Activated T-cell treated with anti-CD3 and anti-CD28 coated beads, Interleukin-2, amount 50 U/mL, for 4 hours (primary cell): ENCODE results near the gene DNAH14. TPM values are rescaled to one million over a fixed set of nuclear protein-coding genes. Genes with fewer than 3 reads are reported as not detected.
"Not testable (repeated sequence)": the region's sequence is repeated elsewhere in the genome, so short reads cannot be mapped to it uniquely, and the experiment has no call there.

Experiments used
- ATAC-seq, 2 donors: fragments of 200-7000 bp; cut with Tn5 transposase; one replicate each; pipeline ENCODE4 v1.10.0; 2021
- DNase-seq: peaks from one replicate; pipeline ENCODE4 v3.0.0-alpha.2; 2020
- H3K27me3 Mint-ChIP-seq: one replicate; pipeline ENCODE4 v1.8.0; 2021; ENCODE audit warnings: low read depth, mixed read lengths
- H3K36me3 Mint-ChIP-seq: one replicate; pipeline ENCODE4 v1.8.0; 2022; ENCODE audit warnings: mixed read lengths; ENCODE audit not compliant: insufficient read depth
- H3K4me1 Mint-ChIP-seq: one replicate; pipeline ENCODE4 v1.8.0; 2021; ENCODE audit warnings: low read depth, mixed read lengths
- H3K4me3 Mint-ChIP-seq: one replicate; pipeline ENCODE4 v1.8.0; 2021; ENCODE audit warnings: mild to moderate bottlenecking, moderate library complexity, mixed read lengths
- H3K9me3 Mint-ChIP-seq: one replicate; pipeline ENCODE4 v1.8.0; 2021; ENCODE audit warnings: mixed read lengths
- total RNA-seq, 3 donors: library from RNA; stranded (reverse); gene quantifications; one replicate each; pipeline ENCODE4 v1.2.1, GENCODE V29; 2021

DNAH14 gene
- total RNA-seq, 3 donors from 2014 or later, result 0.29 to 0.83 (median 0.41) TPM

DNA sequence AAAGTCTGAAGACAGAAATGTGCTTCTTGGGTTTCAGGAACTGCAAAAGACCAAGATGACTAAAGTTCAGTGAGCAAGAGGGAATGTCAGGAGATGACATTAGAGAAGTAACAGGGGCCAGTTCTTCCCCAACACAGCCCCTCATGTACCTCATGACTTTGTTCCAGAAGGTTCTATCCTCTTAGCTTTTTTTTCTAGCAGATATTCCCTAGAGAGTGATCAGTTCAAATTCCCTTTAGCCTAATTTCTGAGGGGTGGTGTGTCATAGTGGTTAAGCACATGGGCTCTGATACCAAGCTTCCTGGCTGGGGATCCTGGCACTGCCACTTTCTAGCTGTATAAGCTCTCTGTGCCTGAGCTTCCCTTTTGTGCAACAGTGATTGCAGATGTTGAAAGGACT, 390.4 kb downstream of the DNAH14 start:
- no peaks in the 10 kb centered on the region for H3K4me1 Mint-ChIP-seq
- H3K9me3 Mint-ChIP-seq, result peaks cover 3% of the 10 kb centered on the region
- no peaks in the 10 kb centered on the region for H3K36me3 Mint-ChIP-seq
- no peak for DNase-seq
- no peak overlapping the region for H3K4me3 Mint-ChIP-seq
- no peak for ATAC-seq
- peaks cover 12% of the 10 kb centered on the region for H3K27me3 Mint-ChIP-seq

DNA sequence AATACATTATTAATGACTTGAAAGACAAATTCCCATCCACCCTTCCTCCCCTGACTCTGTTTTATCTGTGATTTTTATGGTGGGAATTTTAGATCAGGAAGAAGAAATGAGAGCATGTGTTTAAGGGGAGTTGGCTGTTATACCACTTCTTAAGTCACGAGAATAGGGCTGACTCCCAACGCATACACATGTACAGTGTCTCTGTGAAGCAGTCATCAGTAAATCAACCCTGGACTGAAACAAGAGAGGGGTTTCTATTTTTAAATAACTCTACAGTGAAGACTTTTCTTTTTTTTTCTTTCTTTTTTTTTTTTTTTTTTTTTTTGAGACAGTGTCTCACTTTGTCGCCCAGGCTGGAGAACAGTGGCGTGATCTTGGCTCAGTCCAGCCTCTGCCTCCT, 392.3 kb downstream of the DNAH14 start:
- Mint-ChIP-seq H3K4me3 (no peak overlapping the region), H3K9me3 (no peaks in the 10 kb centered on the region), H3K27me3 (peaks cover 9% of the 10 kb centered on the region), H3K36me3 (no peaks in the 10 kb centered on the region), H3K4me1 (no peaks in the 10 kb centered on the region)
- no peak for DNase-seq
- no peak for ATAC-seq

DNA sequence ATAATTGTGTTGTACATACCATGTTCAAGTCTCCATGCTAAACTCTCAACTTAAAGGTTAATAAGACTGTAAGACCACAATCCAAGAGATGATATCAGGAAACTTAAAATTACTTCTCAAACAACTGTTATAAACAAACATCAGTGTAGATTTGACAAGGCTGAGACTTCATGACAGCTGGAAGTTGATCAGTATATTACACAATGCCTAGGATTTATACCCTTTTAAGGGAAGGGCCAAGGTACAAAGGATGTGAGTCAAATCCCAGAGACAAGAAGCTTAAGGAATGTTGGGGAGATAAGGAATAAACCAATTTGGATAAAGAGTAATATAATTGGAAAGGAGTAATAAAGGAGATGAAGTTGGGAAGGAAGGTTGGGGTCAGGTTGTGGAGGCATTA, 399.6 kb downstream of the DNAH14 start:
- no peak overlapping the region for H3K4me3 Mint-ChIP-seq
- H3K36me3 Mint-ChIP-seq, result no peaks in the 10 kb centered on the region
- peaks cover 9% of the 10 kb centered on the region for H3K27me3 Mint-ChIP-seq
- no peaks in the 10 kb centered on the region for H3K4me1 Mint-ChIP-seq
- ATAC-seq, result no peak
- no peak for DNase-seq
- H3K9me3 Mint-ChIP-seq, result no peaks in the 10 kb centered on the region

DNA sequence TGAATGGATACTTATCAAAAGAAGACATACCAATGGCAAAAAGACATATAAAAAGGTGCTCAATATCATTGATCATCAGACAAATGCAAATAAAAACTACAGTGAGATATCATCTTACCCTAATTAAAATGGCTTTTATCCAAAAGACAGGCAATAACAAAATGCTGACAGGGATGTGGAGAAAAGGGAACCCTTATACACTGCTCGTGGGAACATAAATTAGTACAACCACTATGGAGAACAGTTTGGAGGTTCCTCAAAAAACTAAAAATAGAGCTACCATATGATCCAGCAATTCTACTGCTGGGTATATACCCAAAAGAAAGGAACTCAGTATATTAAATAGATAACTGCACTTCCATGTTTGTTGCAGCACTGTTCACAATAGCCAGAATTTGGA, 400.5 kb downstream of the DNAH14 start:
- DNase-seq, H3K4me1 Mint-ChIP-seq, ATAC-seq, H3K9me3 Mint-ChIP-seq, H3K4me3 Mint-ChIP-seq, H3K27me3 Mint-ChIP-seq, H3K36me3 Mint-ChIP-seq: not testable (repeated sequence)

DNA sequence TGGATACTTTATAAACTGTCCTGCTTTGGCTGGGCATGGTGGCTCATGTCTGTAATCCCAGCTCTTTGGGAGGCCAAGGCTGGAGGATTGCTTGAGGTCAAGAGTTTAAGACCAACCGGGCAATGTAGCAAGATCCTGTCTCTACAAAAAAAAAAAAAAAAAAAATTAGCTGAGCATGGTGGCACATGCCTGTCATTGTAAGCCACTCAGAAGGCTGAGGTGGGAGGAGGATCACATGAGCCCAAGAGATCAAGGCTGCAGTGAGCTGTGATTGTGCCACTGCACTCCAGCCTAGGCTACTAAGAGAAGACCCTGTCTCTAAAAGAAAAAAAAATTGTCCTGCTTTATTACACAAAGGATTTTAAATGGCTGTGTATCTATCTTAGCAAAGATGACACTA, 403.2 kb downstream of the DNAH14 start:
- Mint-ChIP-seq H3K4me1 (no peaks in the 10 kb centered on the region), H3K9me3 (no peaks in the 10 kb centered on the region), H3K4me3 (no peak overlapping the region), H3K36me3 (no peaks in the 10 kb centered on the region), H3K27me3 (peaks cover 3% of the 10 kb centered on the region)
- DNase-seq (no peak), ATAC-seq (no peak)

DNA sequence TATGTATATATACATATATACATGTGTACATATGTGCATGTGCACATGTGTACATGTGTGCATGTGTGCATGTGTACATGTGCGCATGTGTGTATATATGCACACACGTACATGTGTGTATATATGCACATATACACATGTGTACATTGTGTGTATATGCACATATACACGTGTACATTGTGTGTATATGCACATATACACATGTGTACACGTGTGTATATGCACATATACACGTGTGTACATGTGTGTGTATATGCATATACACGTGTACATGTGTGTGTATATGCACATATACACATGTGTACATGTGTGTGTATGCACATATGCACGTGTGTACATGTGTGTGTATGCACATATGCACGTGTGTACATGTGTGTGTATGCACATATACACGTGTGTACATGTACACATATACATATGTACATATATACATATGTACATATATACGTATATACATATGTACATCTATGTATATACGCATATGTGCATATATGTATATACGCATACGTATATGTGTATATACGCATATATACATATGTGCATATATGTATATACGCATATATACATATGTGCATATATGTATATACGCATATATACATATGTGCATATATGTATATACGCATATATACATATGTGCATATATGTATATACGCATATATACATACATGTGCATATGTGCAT, 405.8 kb downstream of the DNAH14 start:
- H3K27me3 Mint-ChIP-seq, H3K4me1 Mint-ChIP-seq, ATAC-seq, H3K4me3 Mint-ChIP-seq, H3K9me3 Mint-ChIP-seq, H3K36me3 Mint-ChIP-seq, DNase-seq: not testable (repeated sequence)

DNA sequence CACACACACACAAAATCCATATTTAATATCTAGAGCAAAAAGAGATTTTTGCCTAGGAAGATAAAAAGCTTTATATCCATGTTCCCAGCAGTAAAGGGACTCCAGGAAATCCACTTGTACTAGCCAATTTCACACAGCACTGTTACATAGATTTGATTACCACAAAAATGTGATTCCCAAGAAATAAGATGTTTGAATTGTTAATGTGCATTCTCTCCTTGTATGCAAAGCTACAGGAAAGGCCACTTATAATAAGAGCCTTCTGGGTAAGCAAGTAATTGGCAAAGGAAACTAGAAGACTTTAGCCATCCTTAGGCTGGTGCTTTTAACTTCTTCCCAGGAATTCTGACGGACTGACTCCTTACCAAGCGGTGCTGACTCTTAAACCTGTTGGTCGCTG, 409.1 kb downstream of the DNAH14 start:
- Mint-ChIP-seq H3K9me3 (no peaks in the 10 kb centered on the region), H3K4me1 (no peaks in the 10 kb centered on the region), H3K4me3 (no peak overlapping the region), H3K27me3 (peaks cover 11% of the 10 kb centered on the region), H3K36me3 (no peaks in the 10 kb centered on the region)
- DNase-seq (no peak), ATAC-seq (no peak)

DNA sequence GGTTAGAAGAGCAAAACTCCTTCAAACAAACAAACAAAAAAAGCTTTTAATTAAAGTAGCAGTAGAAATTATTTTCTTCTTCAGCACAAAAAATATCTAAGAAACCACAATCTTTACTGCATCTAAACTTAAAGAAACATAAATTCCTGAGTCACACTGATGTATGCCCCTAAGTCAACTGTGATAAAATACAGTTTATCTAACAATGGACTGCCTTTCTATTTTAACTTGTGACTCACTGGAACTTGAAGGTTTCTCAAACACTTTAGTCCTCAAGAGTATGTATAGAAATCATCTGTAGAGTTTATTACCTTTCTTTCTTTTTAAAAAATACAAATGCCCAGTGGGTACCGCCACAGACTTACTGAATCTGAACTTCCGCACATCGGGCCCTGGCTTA, 412.2 kb downstream of the DNAH14 start:
- H3K4me1 Mint-ChIP-seq, result no peaks in the 10 kb centered on the region
- no peaks in the 10 kb centered on the region for H3K36me3 Mint-ChIP-seq
- ATAC-seq (no peak), DNase-seq (no peak)
- peaks cover 18% of the 10 kb centered on the region for H3K27me3 Mint-ChIP-seq
- no peaks in the 10 kb centered on the region for H3K9me3 Mint-ChIP-seq
- no peak overlapping the region for H3K4me3 Mint-ChIP-seq

DNA sequence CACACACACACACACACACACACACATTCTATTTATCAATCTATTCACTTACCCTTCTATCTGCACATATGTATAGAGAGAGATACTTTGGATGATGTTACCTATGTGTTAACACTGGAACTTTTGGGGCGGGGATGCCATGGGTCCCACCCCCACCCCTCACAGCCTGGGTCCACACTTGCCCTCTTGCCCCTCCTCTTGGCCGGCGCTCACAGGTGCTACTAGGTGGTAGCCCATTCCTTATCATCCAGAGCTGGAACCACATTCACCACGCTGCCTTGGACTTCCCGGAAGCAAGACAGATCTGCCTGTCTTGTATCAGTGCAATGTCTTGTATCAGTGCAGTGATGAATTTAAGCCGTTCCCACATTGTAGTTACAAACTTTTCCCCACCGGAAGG, 413.2 kb downstream of the DNAH14 start:
- Mint-ChIP-seq H3K4me1 (no peaks in the 10 kb centered on the region), H3K9me3 (peaks cover 4% of the 10 kb centered on the region), H3K27me3 (peaks cover 22% of the 10 kb centered on the region), H3K4me3 (no peak overlapping the region), H3K36me3 (no peaks in the 10 kb centered on the region)
- DNase-seq (no peak), ATAC-seq (no peak)

DNA sequence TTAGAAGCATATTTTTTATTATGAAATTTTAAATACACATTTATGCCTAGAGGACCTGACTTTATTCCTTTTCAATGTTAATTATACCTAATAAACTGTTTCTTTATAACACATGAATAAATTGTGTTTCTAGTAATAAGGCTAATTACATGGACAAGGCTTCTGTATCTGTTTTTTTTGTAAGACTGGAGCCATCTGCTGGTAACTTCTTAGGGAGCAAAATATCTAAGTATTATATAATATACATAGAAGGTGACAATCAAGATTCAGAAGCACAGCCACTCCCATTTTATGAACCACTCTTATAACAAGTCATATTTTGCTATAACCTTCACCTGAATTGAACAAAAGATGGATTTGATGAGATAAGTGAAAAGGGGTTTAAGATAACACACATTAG, 414.1 kb downstream of the DNAH14 start:
- ATAC-seq (no peak), DNase-seq (no peak)
- H3K27me3 Mint-ChIP-seq, result peaks cover 27% of the 10 kb centered on the region

DNA sequence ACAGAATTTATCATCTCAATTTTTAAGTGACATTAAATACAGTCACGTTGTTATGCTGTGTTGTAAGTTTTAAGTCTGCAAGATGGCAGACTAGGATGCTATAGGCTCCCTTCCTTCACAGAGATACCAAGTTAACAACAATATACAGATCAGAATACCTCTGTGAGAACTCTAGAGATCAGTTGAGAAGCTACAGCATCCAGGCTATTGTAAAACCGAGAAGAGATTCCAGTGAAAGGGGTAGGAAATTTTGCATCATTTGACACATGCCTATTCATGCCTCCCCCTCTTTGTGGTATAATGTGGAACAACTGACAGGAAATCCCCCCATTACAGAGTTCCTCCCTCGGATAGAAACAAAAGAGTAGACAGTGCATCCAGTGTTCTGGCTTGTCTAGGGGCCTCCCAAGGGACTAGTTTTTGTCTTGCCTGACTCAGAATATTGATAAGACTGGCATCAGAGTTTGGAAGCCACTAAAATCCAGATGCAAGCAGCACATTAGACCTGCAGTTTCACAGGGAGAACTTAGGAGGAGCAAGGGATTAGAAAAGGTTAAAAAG, 417.7 kb downstream of the DNAH14 start:
- no peak for DNase-seq
- ATAC-seq, result no peak
- Mint-ChIP-seq H3K36me3 (no peaks in the 10 kb centered on the region), H3K4me1 (no peaks in the 10 kb centered on the region), H3K4me3 (no peak overlapping the region), H3K27me3 (peaks cover 23% of the 10 kb centered on the region), H3K9me3 (peaks cover 13% of the 10 kb centered on the region)

More for the DNA sequence above, 414.1 kb downstream of the DNAH14 start:
- H3K36me3 Mint-ChIP-seq, result no peaks in the 10 kb centered on the region
- H3K4me3 Mint-ChIP-seq, result no peak overlapping the region
- peaks cover 13% of the 10 kb centered on the region for H3K9me3 Mint-ChIP-seq
- no peaks in the 10 kb centered on the region for H3K4me1 Mint-ChIP-seq

DNA sequence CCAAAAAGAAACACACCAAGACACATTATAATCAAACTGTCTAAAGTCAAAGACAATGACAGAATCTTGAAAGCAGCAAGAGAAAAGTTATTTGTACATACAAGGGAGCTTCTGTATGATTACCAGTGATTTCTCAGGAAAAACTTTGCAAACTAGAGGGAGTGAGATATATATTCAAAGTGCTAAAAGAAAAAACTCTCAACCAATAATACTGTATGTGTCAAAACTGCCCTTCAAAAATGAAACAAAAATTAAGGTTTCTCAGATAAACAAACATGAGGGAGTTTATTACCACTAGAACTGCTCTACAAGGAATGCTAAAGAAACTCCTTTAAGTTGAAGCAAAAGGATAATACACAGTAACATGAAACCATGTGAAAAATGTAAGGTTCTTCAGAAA, 418.9 kb downstream of the DNAH14 start:
- no peaks in the 10 kb centered on the region for H3K36me3 Mint-ChIP-seq
- H3K9me3 Mint-ChIP-seq, result peaks cover 13% of the 10 kb centered on the region
- DNase-seq, result no peak
- no peak for ATAC-seq
- no peaks in the 10 kb centered on the region for H3K4me1 Mint-ChIP-seq
- no peak overlapping the region for H3K4me3 Mint-ChIP-seq
- H3K27me3 Mint-ChIP-seq, result peaks cover 21% of the 10 kb centered on the region

DNA sequence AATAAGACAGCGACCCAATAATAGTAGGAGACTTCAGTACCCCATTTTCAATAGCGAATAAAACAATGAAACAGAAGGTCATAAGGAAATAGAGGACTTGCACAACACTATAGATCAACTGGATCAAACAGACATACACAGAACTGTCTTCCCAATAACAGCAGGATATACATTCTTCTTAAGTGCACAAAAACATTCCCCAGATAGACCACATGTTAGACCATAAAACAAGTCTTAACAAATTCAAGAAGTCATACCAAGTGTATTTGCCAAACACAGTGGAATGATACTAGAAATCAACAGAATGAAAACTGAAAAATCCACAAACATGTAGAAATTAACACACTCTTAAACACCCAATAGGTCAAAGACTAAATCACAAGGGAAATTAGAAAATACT, 420.4 kb downstream of the DNAH14 start:
- Mint-ChIP-seq H3K4me1 (no peaks in the 10 kb centered on the region), H3K9me3 (peaks cover 13% of the 10 kb centered on the region), H3K36me3 (no peaks in the 10 kb centered on the region), H3K27me3 (peaks cover 20% of the 10 kb centered on the region), H3K4me3 (no peak overlapping the region)
- no peak for DNase-seq
- ATAC-seq, result no peak

DNA sequence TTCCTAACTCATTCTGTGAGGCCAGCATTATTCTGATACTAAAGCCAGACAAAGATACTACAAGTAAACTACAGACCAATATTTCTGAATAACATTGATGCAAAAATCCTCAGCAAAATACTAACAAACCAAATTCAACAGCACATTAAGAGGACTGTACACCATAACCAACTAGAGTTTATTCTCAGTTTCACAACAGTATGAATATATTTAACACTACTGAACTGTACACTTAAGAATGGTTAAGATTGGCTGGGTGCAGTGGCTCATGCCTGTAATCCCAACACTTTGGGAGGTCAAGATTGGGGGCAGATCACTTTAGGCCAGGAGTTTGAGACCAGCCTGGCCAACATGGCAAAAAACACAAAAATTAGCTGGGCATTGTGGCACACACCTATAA, 421.4 kb downstream of the DNAH14 start:
- H3K4me1 Mint-ChIP-seq, result no peaks in the 10 kb centered on the region
- H3K9me3 Mint-ChIP-seq, result peaks cover 13% of the 10 kb centered on the region
- H3K27me3 Mint-ChIP-seq, result peaks cover 21% of the 10 kb centered on the region
- no peak overlapping the region for H3K4me3 Mint-ChIP-seq
- DNase-seq (no peak), ATAC-seq (no peak)
- H3K36me3 Mint-ChIP-seq, result no peaks in the 10 kb centered on the region

DNA sequence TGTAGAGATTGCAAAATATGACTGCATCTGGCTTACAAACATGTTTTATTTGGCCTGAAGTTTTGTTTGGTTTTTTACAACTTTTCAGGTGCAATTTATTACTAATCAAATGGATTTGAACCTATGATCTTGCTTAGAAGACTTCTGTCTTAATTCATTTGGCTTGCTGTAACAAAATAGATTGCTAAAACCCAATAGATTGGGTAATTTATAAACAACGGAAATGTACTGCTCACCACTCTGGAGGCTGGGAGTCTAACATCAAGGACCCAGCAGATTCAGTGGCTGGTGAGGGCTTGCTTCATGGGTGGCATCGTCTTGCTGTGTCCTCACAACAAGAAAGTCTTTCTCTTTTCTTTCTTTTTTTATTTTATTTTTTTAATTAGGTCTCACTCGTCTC, 425.4 kb downstream of the DNAH14 start:
- no peak for DNase-seq
- no peaks in the 10 kb centered on the region for H3K9me3 Mint-ChIP-seq
- H3K4me3 Mint-ChIP-seq, result no peak overlapping the region
- no peak for ATAC-seq
- no peaks in the 10 kb centered on the region for H3K36me3 Mint-ChIP-seq
- peaks cover 18% of the 10 kb centered on the region for H3K27me3 Mint-ChIP-seq
- H3K4me1 Mint-ChIP-seq, result no peaks in the 10 kb centered on the region
